SK-N-MC (cell line): Measurements from ENCODE around the gene CDH4.

Source experiments
- EZH2 ChIP-seq: fragments of 200-600 bp; sonication (generic); IDR thresholded peaks from one replicate; pipeline ENCODE4 v1.6.1; 2017; ENCODE audit warnings: antibody characterized with exemption
- FOXP2 ChIP-seq: optimal IDR thresholded peaks from 2 replicates; pipeline ENCODE3; 2011; ENCODE audit warnings: mild to moderate bottlenecking, moderate library complexity; ENCODE audit not compliant: insufficient read depth; ENCODE audit errors: extremely low read length, control extremely low read depth
- POLR2AphosphoS5 ChIP-seq: IDR thresholded peaks from 2 replicates; pipeline ENCODE4 v1.6.1; 2012; ENCODE audit warnings: mild to moderate bottlenecking, low read depth, low read length, borderline replicate concordance

GRCh38 chr20:61762886-61763739, 511.1 kb downstream of the CDH4 start:
- TF ChIP-seq EZH2 (no peak), POLR2AphosphoS5 (no peak), FOXP2 (no peak)
